ENCODE data around the gene ARHGAP10.
"Not testable (repeated sequence)": the region's sequence is repeated elsewhere in the genome, so short reads cannot be mapped to it uniquely, and the experiment has no call there.

ARHGAP10 gene

GRCh38 chr4:147985376-147985775, 253.5 kb downstream of the ARHGAP10 start:
- no peak for DNase-seq (ENCODE audit: low read depth in 2 of 2)

- DNase-seq (ENCODE audit: low read depth in 2 of 2), result no peak
Measured at GRCh38 chr4:147987252-147987651, 255.4 kb downstream of the ARHGAP10 start.

- no peak for DNase-seq (ENCODE audit: low read depth in 2 of 2)
Measured at GRCh38 chr4:147991543-147992283, 259.8 kb downstream of the ARHGAP10 start.

GRCh38 chr4:147994076-147994475, 262.2 kb downstream of the ARHGAP10 start:
- DNase-seq (ENCODE audit: low read depth in 2 of 2), result no peak

GRCh38 chr4:147994491-147995385, 262.9 kb downstream of the ARHGAP10 start:
- DNase-seq (ENCODE audit: low read depth in 2 of 2), result no peak

- DNase-seq (ENCODE audit: low read depth in 2 of 2), result no peak
Measured at GRCh38 chr4:147996859-147997258, 265.0 kb downstream of the ARHGAP10 start.

GRCh38 chr4:148000038-148000437, 268.1 kb downstream of the ARHGAP10 start:
- not testable (repeated sequence) for DNase-seq (ENCODE audit: low read depth in 2 of 2)

GRCh38 chr4:148004228-148004857, 272.5 kb downstream of the ARHGAP10 start:
- DNase-seq (ENCODE audit: low read depth in 2 of 2), result no peak

- no peak for DNase-seq (ENCODE audit: low read depth in 2 of 2)
Measured at GRCh38 chr4:148006001-148006400, 274.1 kb downstream of the ARHGAP10 start.

GRCh38 chr4:148007314-148007760, 275.4 kb downstream of the ARHGAP10 start:
- no peak for DNase-seq (ENCODE audit: low read depth in 2 of 2)

GRCh38 chr4:148007792-148008191, 275.9 kb downstream of the ARHGAP10 start:
- DNase-seq (ENCODE audit: low read depth in 2 of 2), result no peak

GRCh38 chr4:148015058-148015457, 283.2 kb downstream of the ARHGAP10 start:
- DNase-seq (ENCODE audit: low read depth in 2 of 2), result no peak

- DNase-seq (ENCODE audit: low read depth in 2 of 2), result no peak
Measured at GRCh38 chr4:148015468-148015867, 283.6 kb downstream of the ARHGAP10 start.

- no peak for DNase-seq (ENCODE audit: low read depth in 2 of 2)
Measured at GRCh38 chr4:148016063-148016637, 284.3 kb downstream of the ARHGAP10 start.

GRCh38 chr4:148017801-148018200, 285.9 kb downstream of the ARHGAP10 start:
- no peak for DNase-seq (ENCODE audit: low read depth in 2 of 2)

- no peak for DNase-seq (ENCODE audit: low read depth in 2 of 2)
Measured at GRCh38 chr4:148021686-148022085, 289.8 kb downstream of the ARHGAP10 start.

GRCh38 chr4:148022975-148023374, 291.1 kb downstream of the ARHGAP10 start:
- DNase-seq (ENCODE audit: low read depth in 2 of 2), result no peak

- no peak for DNase-seq (ENCODE audit: low read depth in 2 of 2)
Measured at GRCh38 chr4:148023512-148024181, 291.8 kb downstream of the ARHGAP10 start.

- no peak for DNase-seq (ENCODE audit: low read depth in 2 of 2)
Measured at GRCh38 chr4:148025981-148026380, 294.1 kb downstream of the ARHGAP10 start.

- no peak for DNase-seq (ENCODE audit: low read depth in 2 of 2)
Measured at GRCh38 chr4:148027201-148027600, 295.3 kb downstream of the ARHGAP10 start.

- no peak for DNase-seq (ENCODE audit: low read depth in 2 of 2)
Measured at GRCh38 chr4:148029781-148030180, 297.9 kb downstream of the ARHGAP10 start.
